GM12865 (cell line): Measurements from ENCODE around the gene NIPBL.
A peak's percentile ranks its signal among the peaks of the same experiment; 100 is the strongest.

Experiments used
- DNase-seq: peaks from one replicate; pipeline ENCODE4 v3.0.0; 2010; ENCODE audit warnings: low read depth
- H3K4me3 ChIP-seq: 2 replicates; pipeline ENCODE4 v1.5.1; 2011; ENCODE audit warnings: mild to moderate bottlenecking, low read depth, low read length, control low read depth
- CTCF ChIP-seq: IDR thresholded peaks from 2 replicates; pipeline ENCODE4 v1.5.1; 2011; ENCODE audit warnings: low read length, control low read depth, low read depth, inconsistent platforms; ENCODE audit not compliant: insufficient read depth; ENCODE audit errors: missing control alignments

The NIPBL gene

DNA sequence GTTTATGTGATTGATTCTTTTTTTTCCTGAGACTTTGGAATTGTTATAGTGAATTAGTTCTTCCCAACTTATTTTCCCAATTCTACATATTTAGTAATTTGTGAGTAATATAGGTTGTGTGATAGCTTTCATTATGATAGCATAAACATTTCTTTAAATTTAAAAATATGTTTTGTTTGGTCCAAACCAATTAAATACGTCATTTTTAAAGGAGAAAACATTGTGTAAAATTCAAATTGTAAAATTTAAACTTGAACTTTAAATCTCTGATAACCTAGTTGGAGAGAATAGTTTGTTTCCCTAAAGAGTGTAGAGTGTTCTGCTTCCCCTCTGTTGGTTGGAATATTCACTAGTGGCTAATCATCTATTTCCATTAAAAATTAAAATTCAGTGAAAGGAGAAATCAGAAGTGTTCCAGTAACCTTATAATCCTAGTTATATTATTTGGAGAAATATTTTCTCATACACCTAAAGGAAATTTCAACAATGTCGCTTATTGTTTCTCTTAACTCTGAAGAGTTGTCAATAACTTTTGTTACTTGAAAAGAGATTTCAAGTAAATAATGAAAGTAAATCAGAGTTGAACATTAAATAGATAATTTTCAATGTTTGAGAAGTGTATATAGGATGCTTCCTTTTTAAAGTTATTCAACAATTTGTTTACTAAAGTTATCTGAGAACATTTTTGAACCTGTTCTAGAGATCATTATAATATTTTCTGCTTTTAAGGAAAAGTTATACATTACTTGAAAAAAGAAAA lies 2.9 kb downstream of the NIPBL start:
- no peak for TF ChIP-seq CTCF
- peak overlapping the region; percentile 87 for H3K4me3 ChIP-seq

DNA sequence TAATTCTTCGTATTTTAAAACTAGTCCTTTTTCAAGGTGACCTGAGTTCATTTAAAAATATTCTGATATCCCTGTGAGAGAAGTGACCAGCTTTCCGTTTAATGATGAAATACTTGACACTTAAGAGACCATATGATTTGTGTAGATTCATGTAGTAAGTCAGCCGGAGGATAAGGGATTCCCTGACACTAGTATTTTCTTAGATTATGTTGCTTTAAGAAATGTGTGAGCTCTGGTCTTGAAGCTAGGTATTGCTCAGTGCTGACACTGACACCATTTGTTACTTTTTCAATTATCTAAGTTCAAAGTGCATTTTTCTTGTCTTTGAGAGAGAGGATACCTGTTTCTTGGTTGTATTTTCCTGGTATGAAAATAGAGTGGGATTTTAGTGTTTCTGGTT lies 4.2 kb downstream of the NIPBL start:
- no peak for TF ChIP-seq CTCF
- DNase-seq = no peak
- H3K4me3 ChIP-seq = peak overlapping the region; percentile 1; the same call in 1 of the 2 replicates

More for the DNA sequence above, 2.9 kb downstream of the NIPBL start:
- DNase-seq = no peak

- H3K4me3 ChIP-seq = peak overlapping the region; percentile 1; the same call in 1 of the 2 replicates
- no peak for TF ChIP-seq CTCF
- no peak for DNase-seq
These were observed 4.7 kb downstream of the NIPBL start for GRCh38 chr5:36881304-36881703.

DNA sequence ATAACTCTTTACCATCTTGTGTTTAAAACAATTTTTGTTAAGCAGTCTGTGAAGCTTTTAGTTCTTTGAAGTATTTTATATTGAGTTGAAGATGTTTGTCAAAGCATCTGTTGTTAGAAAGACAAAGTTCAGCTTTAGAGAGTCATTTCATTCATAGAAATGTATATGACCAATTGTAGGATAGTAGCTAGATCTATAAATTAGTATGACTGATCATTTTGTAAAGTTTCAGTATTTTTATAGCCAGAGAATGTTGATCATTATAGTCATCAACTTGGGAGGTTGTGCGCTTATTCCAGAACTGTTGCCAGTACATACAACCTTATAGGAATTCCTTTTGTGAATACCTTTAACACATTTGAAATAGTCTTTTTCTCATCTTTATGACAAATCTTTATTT lies 5.2 kb downstream of the NIPBL start:
- TF ChIP-seq CTCF = no peak
- H3K4me3 ChIP-seq = no peak overlapping the region
- DNase-seq = no peak

- DNase-seq = peak; percentile 55
- H3K4me3 ChIP-seq = peak overlapping the region; percentile 3; the same call in 1 of the 2 replicates
- no peak for TF ChIP-seq CTCF
These were observed 5.7 kb downstream of the NIPBL start for GRCh38 chr5:36882250-36882649.

DNA sequence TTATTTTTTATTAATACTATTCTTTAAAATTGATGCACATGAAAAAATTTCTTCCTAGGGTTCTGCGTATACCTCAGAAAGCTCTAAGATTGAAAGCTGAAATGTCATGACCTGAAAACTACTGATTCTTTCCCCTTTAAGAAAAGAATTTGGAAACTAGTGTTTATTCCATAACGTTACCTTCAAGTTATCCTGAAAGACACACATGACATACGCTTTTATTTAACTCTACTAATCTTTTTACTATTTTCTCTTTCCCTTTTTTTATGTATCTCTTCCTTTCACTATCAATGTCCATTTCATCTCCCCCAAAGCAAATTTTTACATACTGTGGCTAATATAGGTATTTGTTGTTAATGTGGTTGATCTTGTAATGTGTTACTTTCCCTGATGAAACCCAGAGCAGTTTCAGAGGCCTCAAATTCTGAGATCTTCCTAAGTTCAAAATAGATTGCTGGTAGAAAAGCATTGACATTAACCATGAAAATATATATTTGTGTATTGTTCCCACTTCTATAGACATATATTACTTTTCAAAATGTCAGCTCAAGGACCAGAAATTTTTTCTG lies 7.4 kb downstream of the NIPBL start:
- TF ChIP-seq CTCF = no peak
- no peak overlapping the region for H3K4me3 ChIP-seq
- DNase-seq = peak; percentile 27
